Fibroblast of lung (primary cell): Measurements from ENCODE around the gene FKBP11. TPM values are rescaled to one million over a fixed set of nuclear protein-coding genes. Genes with fewer than 3 reads are reported as not detected.

Experiments used
- DNase-seq, 2 donors: peaks; one replicate each; pipeline versions ENCODE4 v3.0.0 to v3.0.0-alpha.2; 2010; ENCODE audit warnings: low read depth in 2 of 2
- H2AFZ ChIP-seq: 2 replicates; pipeline ENCODE4 v1.5.1; 2012; ENCODE audit warnings: low read length, control low read depth, inconsistent platforms
- H3K27ac ChIP-seq: 2 replicates; pipeline ENCODE4 v1.5.1; 2011; ENCODE audit warnings: low read length, control low read depth; ENCODE audit not compliant: insufficient read depth
- H3K27me3 ChIP-seq: 2 replicates; pipeline ENCODE4 v1.5.1; 2011; ENCODE audit warnings: mild to moderate bottlenecking, low read length; ENCODE audit not compliant: control insufficient read depth, insufficient read depth
- H3K36me3 ChIP-seq: 2 replicates; pipeline ENCODE4 v1.5.1; 2011; ENCODE audit warnings: low read length; ENCODE audit not compliant: control insufficient read depth, insufficient read depth
- H3K4me1 ChIP-seq: 2 replicates; pipeline ENCODE4 v1.5.1; 2011; ENCODE audit warnings: low read length; ENCODE audit not compliant: control insufficient read depth, insufficient read depth; ENCODE audit errors: extremely low read depth
- H3K4me2 ChIP-seq: 2 replicates; pipeline ENCODE4 v1.5.1; 2011; ENCODE audit warnings: low read length, control low read depth; ENCODE audit not compliant: insufficient read depth; ENCODE audit errors: extremely low read depth
- H3K4me3 ChIP-seq, 4 experiments: fragments of 200-600 bp in 1 of 4; sonication (generic) in 1 of 4; replicated peaks in 1 of 4; 2 replicates each; pipeline ENCODE4 v1.5.1; 2011 to 2016; ENCODE audit warnings: low read length in 4 of 4, low read depth in 3 of 4, mild to moderate bottlenecking in 3 of 4, control low read depth in 2 of 4, inconsistent platforms in 1 of 4, mixed read lengths in 1 of 4; ENCODE audit not compliant: insufficient read depth in 1 of 4; ENCODE audit errors: control extremely low read depth in 1 of 4
- H3K79me2 ChIP-seq: 2 replicates; pipeline ENCODE4 v1.5.1; 2012; ENCODE audit warnings: mild to moderate bottlenecking, low read length, inconsistent platforms; ENCODE audit not compliant: control insufficient read depth, insufficient read depth
- H3K9ac ChIP-seq: 2 replicates; pipeline ENCODE4 v1.5.1; 2011; ENCODE audit warnings: mild to moderate bottlenecking, low read length, control low read depth; ENCODE audit not compliant: insufficient read depth
- H3K9me3 ChIP-seq: 2 replicates; pipeline ENCODE4 v1.5.1; 2012; ENCODE audit warnings: low read depth, low read length; ENCODE audit not compliant: control insufficient read depth, insufficient read depth
- H4K20me1 ChIP-seq: 2 replicates; pipeline ENCODE4 v1.5.1; 2011; ENCODE audit warnings: low read length; ENCODE audit not compliant: control insufficient read depth, insufficient read depth; ENCODE audit errors: extremely low read depth
- EZH2 ChIP-seq: IDR thresholded peaks from 2 replicates; pipeline ENCODE4 v1.5.1; 2012; ENCODE audit warnings: low read length, control low read depth, mild to moderate bottlenecking; ENCODE audit errors: missing control alignments
- polyA plus RNA-seq, 2 donors: library from polyadenylated mRNA; depleted of rRNA in 1 of 2; stranded (reverse) in 1 of 2; unstranded in 1 of 2; fragments of >200 nt; gene quantifications; 2 replicates each; pipeline ENCODE4 v1.2.1, GENCODE V29; 2011 to 2012; ENCODE audit warnings: missing spikeins in 1 of 2
- total RNA-seq: library from RNA; depleted of rRNA; stranded (reverse); fragments of >200 nt; gene quantifications from 2 replicates; pipeline ENCODE4 v1.2.1, GENCODE V29; 2014
- TF ChIP-seq, protein P1 (sequence below), 2 donors: IDR thresholded peaks in 1 of 2; conservative IDR thresholded peaks in 1 of 2; 1 replicate in 1 of 2; 2 replicates in 1 of 2; pipeline ENCODE4 v1.5.1; 2011 to 2012; ENCODE audit warnings: low read length in 2 of 2, control low read depth in 1 of 2, inconsistent platforms in 1 of 2, low read depth in 1 of 2, mild to moderate bottlenecking in 1 of 2

Gene FKBP11
- total and polyA plus RNA-seq, 2 donors (not counting 1 experiment from before 2014, with no cell fraction given), result 12.6 to 48.8 TPM

DNA sequence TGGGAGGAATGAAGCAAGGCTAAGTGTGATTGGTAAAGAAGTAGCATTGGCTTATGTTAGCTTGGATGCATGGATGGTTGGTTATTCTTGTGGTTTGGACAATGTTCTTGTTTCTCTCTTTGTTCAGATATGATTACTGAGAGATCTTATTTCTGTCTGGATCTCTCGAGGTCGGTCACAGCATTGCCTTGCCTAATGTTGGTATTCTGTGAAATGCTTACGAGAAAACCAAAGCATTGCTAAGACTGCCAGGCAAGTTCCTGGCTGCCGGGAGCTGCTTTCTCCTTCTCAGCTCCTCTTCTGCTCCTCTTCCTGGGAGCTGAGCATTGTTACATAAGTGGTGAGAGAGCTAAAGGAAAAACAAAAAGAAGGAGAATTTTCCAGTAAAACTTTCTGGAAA lies 52.2 kb downstream of the FKBP11 start:
- H4K20me1 ChIP-seq, result no peaks in the 10 kb centered on the region
- H3K4me1 ChIP-seq, result no peaks in the 10 kb centered on the region
- no peak overlapping the region for H3K4me2 ChIP-seq
- no peak overlapping the region for H3K27ac ChIP-seq
- H3K4me3 ChIP-seq, result no peak overlapping the region
- no peak overlapping the region for H2AFZ ChIP-seq
- no peaks in the 10 kb centered on the region for H3K36me3 ChIP-seq
- DNase-seq, result peak in 1 of 2 donors; percentile 44
- TF ChIP-seq, protein P1, sequence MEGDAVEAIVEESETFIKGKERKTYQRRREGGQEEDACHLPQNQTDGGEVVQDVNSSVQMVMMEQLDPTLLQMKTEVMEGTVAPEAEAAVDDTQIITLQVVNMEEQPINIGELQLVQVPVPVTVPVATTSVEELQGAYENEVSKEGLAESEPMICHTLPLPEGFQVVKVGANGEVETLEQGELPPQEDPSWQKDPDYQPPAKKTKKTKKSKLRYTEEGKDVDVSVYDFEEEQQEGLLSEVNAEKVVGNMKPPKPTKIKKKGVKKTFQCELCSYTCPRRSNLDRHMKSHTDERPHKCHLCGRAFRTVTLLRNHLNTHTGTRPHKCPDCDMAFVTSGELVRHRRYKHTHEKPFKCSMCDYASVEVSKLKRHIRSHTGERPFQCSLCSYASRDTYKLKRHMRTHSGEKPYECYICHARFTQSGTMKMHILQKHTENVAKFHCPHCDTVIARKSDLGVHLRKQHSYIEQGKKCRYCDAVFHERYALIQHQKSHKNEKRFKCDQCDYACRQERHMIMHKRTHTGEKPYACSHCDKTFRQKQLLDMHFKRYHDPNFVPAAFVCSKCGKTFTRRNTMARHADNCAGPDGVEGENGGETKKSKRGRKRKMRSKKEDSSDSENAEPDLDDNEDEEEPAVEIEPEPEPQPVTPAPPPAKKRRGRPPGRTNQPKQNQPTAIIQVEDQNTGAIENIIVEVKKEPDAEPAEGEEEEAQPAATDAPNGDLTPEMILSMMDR (conservative IDR thresholded peaks at IDR 0.05 in 1 of 2, IDR thresholded peaks at IDR 0.05 in 1 of 2; ENCODE audit: low read depth in 1 of 2, low read length in 2 of 2), result no peak
- no peak for TF ChIP-seq EZH2
- no peaks in the 10 kb centered on the region for H3K79me2 ChIP-seq
- no peaks in the 10 kb centered on the region for H3K9me3 ChIP-seq
- no peak overlapping the region for H3K9ac ChIP-seq
- H3K27me3 ChIP-seq, result no peaks in the 10 kb centered on the region

Other genes starting within 250 kb of the FKBP11 start
- gene KANSL2, start 243.3 kb downstream of the FKBP11 start, total RNA-seq, result 51.2 and 60.4 TPM in 2 replicates
- 38.8 and 43.9 TPM in 2 replicates for gene KANSL2, start 243.3 kb downstream of the FKBP11 start, polyA plus RNA-seq
- gene CCNT1, start 208.8 kb downstream of the FKBP11 start, total RNA-seq, result 21.6 and 24.6 TPM in 2 replicates
- gene CCNT1, start 208.8 kb downstream of the FKBP11 start, polyA plus RNA-seq, result 15.5 and 20.4 TPM in 2 replicates
- gene ADCY6, start 136.4 kb downstream of the FKBP11 start, total RNA-seq, result 34.7 and 53.2 TPM in 2 replicates
- 14.4 and 27.4 TPM in 2 replicates for gene ADCY6, start 136.4 kb downstream of the FKBP11 start, polyA plus RNA-seq
- gene CACNB3, start 107.0 kb downstream of the FKBP11 start, total RNA-seq, result 18.5 and 28.4 TPM in 2 replicates
- 40.6 and 46.2 TPM in 2 replicates for gene CACNB3, start 107.0 kb downstream of the FKBP11 start, polyA plus RNA-seq
- 62.4 and 65.5 TPM in 2 replicates for gene DDX23, start 73.3 kb downstream of the FKBP11 start, total RNA-seq
- gene DDX23, start 73.3 kb downstream of the FKBP11 start, polyA plus RNA-seq, result 48.6 and 65.1 TPM in 2 replicates
- gene RND1, start 59.6 kb downstream of the FKBP11 start, total RNA-seq, result under 0.01 and 0.17 TPM in 2 replicates
- gene RND1, start 59.6 kb downstream of the FKBP11 start, polyA plus RNA-seq, result 0.08 and 0.12 TPM in 2 replicates
- 24.7 and 28.1 TPM in 2 replicates for gene ARF3, start 32.0 kb upstream of the FKBP11 start, total RNA-seq
- 182 and 220 TPM in 2 replicates for gene ARF3, start 32.0 kb upstream of the FKBP11 start, polyA plus RNA-seq
- under 0.01 TPM in 1 of 2 replicates, not detected in the other for gene WNT10B, start 46.2 kb upstream of the FKBP11 start, total RNA-seq
- gene WNT10B, start 46.2 kb upstream of the FKBP11 start, polyA plus RNA-seq, result 0.05 and 0.11 TPM in 2 replicates
- gene WNT1, start 52.8 kb upstream of the FKBP11 start, total RNA-seq, result not detected in 2 replicates
- not detected in 2 replicates for gene WNT1, start 52.8 kb upstream of the FKBP11 start, polyA plus RNA-seq
- under 0.01 TPM in 2 replicates for gene DDN, start 73.9 kb upstream of the FKBP11 start, total RNA-seq
- 0.05 and 0.09 TPM in 2 replicates for gene DDN, start 73.9 kb upstream of the FKBP11 start, polyA plus RNA-seq
- 65.2 and 76.5 TPM in 2 replicates for gene PRKAG1, start 93.3 kb upstream of the FKBP11 start, total RNA-seq
- gene PRKAG1, start 93.3 kb upstream of the FKBP11 start, polyA plus RNA-seq, result 107 and 110 TPM in 2 replicates
- gene KMT2D, start 135.3 kb upstream of the FKBP11 start, total RNA-seq, result 21.1 and 33.0 TPM in 2 replicates
- 7.3 and 10.0 TPM in 2 replicates for gene KMT2D, start 135.3 kb upstream of the FKBP11 start, polyA plus RNA-seq
- gene RHEBL1, start 144.5 kb upstream of the FKBP11 start, total RNA-seq, result 0.33 and 0.51 TPM in 2 replicates
- 0.28 and 0.41 TPM in 2 replicates for gene RHEBL1, start 144.5 kb upstream of the FKBP11 start, polyA plus RNA-seq
- gene DHH, start 169.3 kb upstream of the FKBP11 start, total RNA-seq, result under 0.01 TPM in 2 replicates
- gene DHH, start 169.3 kb upstream of the FKBP11 start, polyA plus RNA-seq, result 0.01 TPM in 2 replicates
- 53.2 and 54.2 TPM in 2 replicates for gene LMBR1L, start 185.4 kb upstream of the FKBP11 start, total RNA-seq
- 28.0 and 30.9 TPM in 2 replicates for gene LMBR1L, start 185.4 kb upstream of the FKBP11 start, polyA plus RNA-seq
- 656 and 1,258 TPM in 2 replicates for gene TUBA1B, start 205.9 kb upstream of the FKBP11 start, total RNA-seq
- gene TUBA1B, start 205.9 kb upstream of the FKBP11 start, polyA plus RNA-seq, result 3,083 and 6,675 TPM in 2 replicates